Keratinocyte (primary cell): Measurements from ENCODE around the gene KDM8. TPM values are rescaled to one million over a fixed set of nuclear protein-coding genes. Genes with fewer than 3 reads are reported as not detected.
"Not testable (repeated sequence)": the region's sequence is repeated elsewhere in the genome, so short reads cannot be mapped to it uniquely, and the experiment has no call there.

Experiments
- DNase-seq: peaks from one replicate; pipeline ENCODE4 v3.0.0-alpha.2; 2011; ENCODE audit warnings: low read depth, missing footprints, low spot score
- FAIRE-seq: peaks from 2 replicates; lab custom pipeline; 2011; peaks lifted over from hg19 to GRCh38; lab: Jason Lieb, UNC
- H2AFZ ChIP-seq: 2 replicates; pipeline ENCODE4 v1.6.0; 2012; ENCODE audit warnings: low read length, control low read depth, inconsistent platforms; ENCODE audit not compliant: control insufficient read depth
- H3K27ac ChIP-seq: 2 replicates; pipeline ENCODE4 v1.5.1; 2011; ENCODE audit warnings: low read length; ENCODE audit not compliant: control insufficient read depth, insufficient read depth
- H3K27me3 ChIP-seq: 3 replicates; pipeline ENCODE4 v1.6.0; 2011; ENCODE audit warnings: low read length; ENCODE audit not compliant: control insufficient read depth, insufficient read depth; ENCODE audit errors: extremely low read depth
- H3K36me3 ChIP-seq, 2 experiments: 2 replicates in 1 of 2; 3 replicates in 1 of 2; pipeline ENCODE4 v1.5.1; 2011; ENCODE audit warnings: low read length in 2 of 2, mild to moderate bottlenecking in 1 of 2; ENCODE audit not compliant: control insufficient read depth in 2 of 2, insufficient read depth in 2 of 2; ENCODE audit errors: extremely low read depth in 1 of 2
- H3K4me1 ChIP-seq: 3 replicates; pipeline ENCODE4 v1.5.1; 2011; ENCODE audit warnings: low read length; ENCODE audit not compliant: control insufficient read depth, insufficient read depth; ENCODE audit errors: extremely low read depth
- H3K4me2 ChIP-seq: 3 replicates; pipeline ENCODE4 v1.6.0; 2011; ENCODE audit warnings: low read depth, low read length; ENCODE audit not compliant: control insufficient read depth, insufficient read depth; ENCODE audit errors: extremely low read depth
- H3K4me3 ChIP-seq, 3 experiments: fragments of 200-600 bp in 1 of 3; sonication (generic) in 1 of 3; 2 replicates in 2 of 3; 3 replicates in 1 of 3; pipeline ENCODE4 v1.5.1; 2011 to 2016; ENCODE audit warnings: low read length in 3 of 3, mild to moderate bottlenecking in 3 of 3, control low read depth in 2 of 3, inconsistent platforms in 1 of 3, low read depth in 1 of 3, mixed read lengths in 1 of 3, mixed run types in 1 of 3, moderate library complexity in 1 of 3; ENCODE audit not compliant: control insufficient read depth in 2 of 3, insufficient read depth in 2 of 3; ENCODE audit errors: extremely low read depth in 1 of 3
- H3K79me2 ChIP-seq: 2 replicates; pipeline ENCODE4 v1.6.0; 2012; ENCODE audit warnings: low read length; ENCODE audit not compliant: control insufficient read depth, insufficient read depth
- H3K9ac ChIP-seq: 3 replicates; pipeline ENCODE4 v1.6.0; 2011; ENCODE audit warnings: low read length; ENCODE audit not compliant: control insufficient read depth, insufficient read depth; ENCODE audit errors: extremely low read depth
- H3K9me1 ChIP-seq: 3 replicates; pipeline ENCODE4 v1.6.0; 2011; ENCODE audit warnings: low read length; ENCODE audit not compliant: control insufficient read depth, insufficient read depth; ENCODE audit errors: extremely low read depth
- H3K9me3 ChIP-seq: 2 replicates; pipeline ENCODE4 v1.5.1; 2012; ENCODE audit warnings: low read depth, low read length; ENCODE audit not compliant: control insufficient read depth
- H4K20me1 ChIP-seq: 3 replicates; pipeline ENCODE4 v1.6.0; 2011; ENCODE audit warnings: low read length; ENCODE audit not compliant: control insufficient read depth, insufficient read depth; ENCODE audit errors: extremely low read depth
- CTCF ChIP-seq, 3 experiments: IDR thresholded peaks in 1 of 3; conservative IDR thresholded peaks in 1 of 3; optimal IDR thresholded peaks in 1 of 3; 2 replicates in 2 of 3; 3 replicates in 1 of 3; pipeline versions ENCODE3 to v1.5.1; 2011; ENCODE audit warnings: low read length in 3 of 3, mild to moderate bottlenecking in 3 of 3, moderate library complexity in 2 of 3, control low read depth in 1 of 3, inconsistent platforms in 1 of 3; ENCODE audit not compliant: insufficient read depth in 2 of 3; ENCODE audit errors: extremely low read depth in 1 of 3
- EZH2 ChIP-seq: IDR thresholded peaks from one replicate; pipeline ENCODE4 v1.6.1; 2012; ENCODE audit warnings: inconsistent platforms, mild to moderate bottlenecking, low read length, moderate library complexity
- dilution Hi-C: fragments of 300-500 bp; cut with MboI; formaldehyde crosslinking; loops from one replicate; pipeline ENCODE4 v1.7.0; 2020; ENCODE audit warnings: low sequenced_read_pairs; ENCODE audit not compliant: extremely low pct_ligation_motif_present
- polyA plus RNA-seq, 5 experiments: library from polyadenylated mRNA; depleted of rRNA in 3 of 5; stranded (reverse) in 3 of 5; stranded (forward) in 1 of 5; unstranded in 1 of 5; fragments of >200 nt; gene quantifications; 1 replicate in 1 of 5; 2 replicates in 3 of 5; 3 replicates in 1 of 5; pipeline versions ENCODE4 v1.2.1 to v1.2.3, GENCODE V29; 2011 to 2012; ENCODE audit warnings: missing spikeins in 2 of 5, low read depth in 1 of 5, low replicate concordance in 1 of 5

KDM8 gene
- polyA plus RNA-seq, 1 donor (not counting 4 experiments of a cell fraction or from before 2014, with no cell fraction given): 1.5 TPM

DNA sequence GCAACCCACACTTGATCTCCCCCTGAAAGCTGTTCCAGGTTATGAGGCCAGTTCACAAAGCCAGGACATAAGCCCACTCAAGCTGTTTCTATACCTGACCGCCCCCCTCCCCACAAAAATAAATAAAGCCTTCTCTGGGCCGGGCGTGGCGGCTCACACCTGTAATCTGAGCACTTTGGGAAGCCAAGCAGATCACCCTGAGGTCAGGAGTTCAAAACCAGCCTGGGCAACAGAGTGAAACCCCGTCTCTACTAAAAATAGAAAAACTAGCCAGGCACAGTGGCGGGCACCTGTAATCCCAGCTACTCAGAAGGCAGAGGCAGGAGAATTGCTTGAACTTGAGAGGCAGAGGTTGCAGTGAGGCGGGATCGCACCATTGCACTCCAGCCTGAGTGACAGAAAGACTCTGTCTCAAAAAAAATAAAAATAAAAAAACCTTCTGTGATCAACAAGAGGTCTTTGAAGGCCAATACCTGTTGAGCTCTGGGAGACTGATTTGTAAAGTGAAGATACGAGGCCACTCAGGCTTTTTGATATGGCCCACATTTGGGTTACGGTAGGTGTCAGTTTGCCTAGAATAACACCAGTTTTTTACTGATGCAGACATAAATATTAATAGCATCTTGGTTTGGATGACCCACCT is 2.2 kb downstream of the KDM8 start:
- TF ChIP-seq CTCF (optimal IDR thresholded peaks at IDR 0.05 in 1 of 3, IDR thresholded peaks at IDR 0.05 in 1 of 3, conservative IDR thresholded peaks at IDR 0.05 in 1 of 3; ENCODE audit: extremely low read depth in 1 of 3, insufficient read depth in 2 of 3, low read length in 3 of 3): no peak
- TF ChIP-seq EZH2: no peak
- Histone ChIP-seq H4K20me1 (no peaks in the 10 kb centered on the region), H3K4me1 (peaks cover 12% of the 10 kb centered on the region), H3K4me2 (no peak overlapping the region), H3K27ac (no peak overlapping the region), H2AFZ (no peak overlapping the region), H3K27me3 (no peaks in the 10 kb centered on the region), H3K9ac (no peak overlapping the region), H3K9me3 (no peaks in the 10 kb centered on the region), H3K4me3 (no peak overlapping the region), H3K79me2 (no peaks in the 10 kb centered on the region), H3K36me3 (peaks cover 0 to 4% of the 10 kb centered on the region in 2 experiments), H3K9me1 (no peaks in the 10 kb centered on the region)
- DNase-seq (no peak), FAIRE-seq (no peak)
- dilution Hi-C loops: no loop called here

GRCh38 chr16:27207121-27207520 is 3.8 kb downstream of the KDM8 start:
- H3K9ac ChIP-seq, H3K79me2 ChIP-seq, H3K36me3 ChIP-seq, H3K27me3 ChIP-seq, H4K20me1 ChIP-seq, DNase-seq, H2AFZ ChIP-seq, FAIRE-seq, H3K4me2 ChIP-seq, H3K9me1 ChIP-seq, H3K9me3 ChIP-seq, H3K4me3 ChIP-seq, H3K27ac ChIP-seq, dilution Hi-C loops: not testable (repeated sequence)
- H3K4me1 ChIP-seq: peaks cover 12% of the 10 kb centered on the region
